Measurements from ENCODE around the gene SAMSN1.
"Not testable (repeated sequence)": the region's sequence is repeated elsewhere in the genome, so short reads cannot be mapped to it uniquely, and the experiment has no call there.

Gene SAMSN1

DNA sequence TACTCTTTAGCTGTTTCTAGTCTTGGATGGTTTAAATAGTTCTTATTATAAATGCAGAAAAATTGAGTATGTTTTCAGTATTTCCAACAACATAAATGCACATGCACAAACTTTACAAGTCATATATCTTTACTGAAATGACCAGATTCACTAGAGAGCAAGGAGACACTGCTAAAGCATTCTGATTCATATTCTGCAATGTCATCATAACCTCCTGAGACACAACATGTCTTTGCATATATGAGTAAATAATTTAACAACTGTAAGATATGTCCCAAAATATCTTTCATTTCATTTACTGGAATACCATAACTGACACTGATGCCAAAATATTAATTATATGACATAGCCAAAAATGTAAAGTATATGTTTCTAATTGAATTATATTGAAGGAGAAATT is 16.8 kb upstream of the SAMSN1 start:
- no peak for DNase-seq

DNA sequence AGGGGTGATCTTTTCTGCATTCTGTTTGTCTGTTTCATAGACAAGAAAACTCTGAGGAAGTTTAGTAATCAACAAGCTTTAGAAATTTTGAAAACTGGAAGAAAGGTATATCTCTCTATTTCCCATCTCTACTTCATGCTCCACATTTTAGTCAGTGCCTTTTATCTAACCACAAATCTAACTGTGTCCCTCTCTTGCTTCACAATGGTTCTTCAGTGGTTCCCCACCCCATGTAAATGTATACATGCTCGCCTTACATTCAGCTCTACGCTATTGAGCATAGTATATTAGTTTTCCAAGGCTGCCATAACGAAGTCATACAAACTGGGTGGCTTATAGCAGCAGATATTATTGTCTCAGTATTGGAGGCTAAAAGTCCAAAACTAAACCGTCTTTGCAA is 14.4 kb upstream of the SAMSN1 start:
- DNase-seq: no peak

DNA sequence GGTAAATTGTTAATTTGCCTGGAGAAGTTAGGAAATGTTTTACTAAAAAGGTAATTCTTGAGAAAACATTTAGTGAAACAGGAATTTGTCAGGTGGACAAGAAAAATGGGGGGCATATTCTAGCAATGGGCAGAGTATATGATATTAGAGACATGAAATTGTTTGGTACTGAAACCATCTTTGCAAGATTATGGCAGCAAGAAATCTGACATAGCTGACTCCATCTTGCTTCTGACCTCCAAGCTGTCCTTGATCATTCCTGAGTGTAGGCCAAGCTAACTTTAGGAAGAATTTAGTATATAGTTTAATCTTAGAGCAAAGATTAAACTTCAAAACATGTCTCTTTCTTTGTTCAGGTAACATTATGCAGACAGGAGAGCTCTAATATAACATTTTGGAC is 14.0 kb upstream of the SAMSN1 start:
- DNase-seq: no peak

DNA sequence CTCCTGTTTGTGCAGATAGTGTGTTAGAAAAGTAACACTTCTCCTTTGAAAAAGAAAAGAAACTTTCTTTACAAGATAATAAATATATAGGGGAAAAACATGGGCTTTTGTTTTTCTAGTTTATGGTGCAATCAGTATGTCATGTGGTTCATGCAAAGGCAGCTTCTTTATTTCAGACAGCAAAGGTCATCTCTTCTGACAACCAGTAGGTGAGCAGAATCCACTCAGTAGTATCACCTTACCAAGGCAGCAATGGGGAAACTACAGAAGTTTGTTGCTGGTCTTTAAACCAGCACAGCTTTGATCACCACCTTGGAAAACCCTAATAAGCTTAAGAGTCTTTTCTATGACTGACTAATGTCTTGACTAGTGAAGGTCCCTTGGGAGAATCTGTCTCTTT is 13.0 kb upstream of the SAMSN1 start:
- DNase-seq: no peak

DNA sequence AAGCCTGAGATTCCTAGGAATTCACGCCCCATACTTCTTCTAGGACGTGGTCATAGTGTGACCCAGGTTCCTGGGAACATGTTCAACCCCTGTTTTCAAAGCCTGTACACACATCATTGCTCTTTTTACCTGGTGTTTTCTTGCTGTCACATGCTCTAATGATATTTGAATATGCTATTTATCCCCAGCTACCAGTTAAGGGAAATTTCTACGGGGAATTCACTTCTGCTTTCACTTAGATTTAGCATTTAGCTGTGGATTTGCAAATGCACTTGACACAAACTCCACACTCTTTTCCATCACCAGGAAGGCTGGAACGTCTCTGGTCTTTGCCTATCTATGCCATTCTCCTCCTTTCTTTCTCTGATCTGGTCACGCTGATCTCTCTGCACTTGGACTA is 11.3 kb upstream of the SAMSN1 start:
- DNase-seq: no peak

DNA sequence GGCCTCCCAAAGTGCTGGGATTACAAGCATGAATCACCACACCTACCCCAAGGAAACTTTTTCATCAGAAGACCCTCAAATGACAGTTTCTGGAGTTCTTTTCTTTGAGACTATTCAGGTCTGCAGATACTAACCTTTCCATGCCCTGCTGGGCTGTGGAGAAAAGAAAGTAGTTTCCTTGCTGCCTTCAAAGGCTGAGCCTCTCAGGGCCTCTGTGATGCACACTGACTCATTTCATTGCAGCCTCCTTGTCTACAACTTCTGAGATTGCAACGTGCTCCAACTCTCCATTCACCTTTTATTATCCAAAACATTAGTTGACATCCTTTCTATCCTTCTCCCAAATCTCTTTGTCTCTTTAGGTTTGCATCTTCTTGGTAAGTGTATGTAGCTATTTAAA is 8.8 kb upstream of the SAMSN1 start:
- no peak for DNase-seq

DNA sequence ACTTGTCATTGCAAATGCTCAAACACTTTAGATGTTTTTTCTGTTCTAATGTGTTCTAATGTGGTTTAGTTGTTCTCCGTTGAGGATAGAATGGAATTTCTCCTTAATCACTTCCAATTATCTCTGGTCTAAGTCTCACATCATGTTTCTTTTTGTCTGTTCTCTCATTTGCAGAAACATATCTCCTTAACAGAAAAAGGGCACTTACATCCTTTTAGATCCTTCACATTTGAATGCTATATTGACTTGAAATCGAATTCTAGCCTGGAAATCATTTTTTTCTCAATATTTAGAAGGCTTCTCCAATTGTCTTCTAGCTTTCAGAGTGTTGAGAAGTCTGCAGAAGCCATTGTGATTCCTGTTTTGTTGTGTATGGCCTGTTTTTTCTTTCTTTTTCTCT is 7.3 kb upstream of the SAMSN1 start:
- DNase-seq: no peak

DNA sequence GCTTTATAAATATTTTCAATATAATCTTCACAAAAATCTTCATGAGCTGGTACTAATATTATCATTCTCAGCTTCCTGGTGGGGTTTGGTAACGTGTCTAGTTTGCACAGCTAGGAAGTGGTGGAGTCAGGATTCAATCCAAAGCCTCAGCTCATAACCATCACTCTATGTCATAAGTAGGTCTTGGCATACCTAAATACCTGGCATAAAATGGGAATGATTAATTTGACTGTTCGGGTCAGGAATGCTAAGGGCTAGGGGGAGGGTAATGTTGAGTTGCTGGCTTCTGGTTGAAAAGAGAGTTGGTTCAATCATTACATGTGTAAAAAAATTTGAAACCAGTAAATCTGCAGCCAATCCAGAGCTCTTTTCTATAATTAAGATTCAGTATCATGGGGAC is 5.6 kb upstream of the SAMSN1 start:
- no peak for DNase-seq

DNA sequence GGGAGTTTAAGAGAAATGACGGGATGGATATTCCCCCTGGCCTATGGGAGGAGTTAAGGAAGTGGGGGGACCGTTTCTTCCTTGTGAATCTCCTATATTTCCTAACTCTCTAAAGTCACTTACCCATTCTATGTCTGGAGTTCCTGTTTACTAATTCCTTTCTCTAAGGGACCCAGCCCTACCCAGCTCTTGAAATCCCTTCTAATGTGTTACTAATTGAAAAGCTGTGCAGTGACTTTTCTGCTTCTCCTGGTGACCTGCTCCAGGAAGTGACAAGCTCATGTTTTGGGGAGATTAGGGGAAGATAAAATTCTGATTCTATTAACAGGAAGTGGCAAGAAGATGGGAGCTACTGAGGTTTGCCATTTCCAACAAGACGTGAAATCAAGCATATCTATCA is 4.0 kb upstream of the SAMSN1 start:
- DNase-seq: no peak

DNA sequence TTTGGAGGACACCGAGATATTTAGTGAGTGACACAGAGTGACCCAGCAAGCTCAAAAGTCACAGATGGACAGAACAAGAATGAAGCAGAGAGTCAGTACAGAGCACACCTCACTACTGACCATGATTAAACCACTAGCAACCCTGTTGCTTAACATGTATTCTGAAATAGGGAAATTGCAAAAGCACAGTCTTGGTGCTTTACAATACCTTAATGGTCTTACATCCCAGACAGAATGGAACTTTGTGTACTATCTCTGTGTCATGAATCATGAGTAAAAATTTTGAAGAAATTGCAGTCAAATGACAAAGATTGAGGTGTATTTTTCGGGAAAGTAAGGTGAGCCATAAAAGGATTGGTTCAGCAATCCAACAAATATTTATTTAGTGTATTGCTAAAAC is 2.7 kb upstream of the SAMSN1 start:
- no peak for DNase-seq

DNA sequence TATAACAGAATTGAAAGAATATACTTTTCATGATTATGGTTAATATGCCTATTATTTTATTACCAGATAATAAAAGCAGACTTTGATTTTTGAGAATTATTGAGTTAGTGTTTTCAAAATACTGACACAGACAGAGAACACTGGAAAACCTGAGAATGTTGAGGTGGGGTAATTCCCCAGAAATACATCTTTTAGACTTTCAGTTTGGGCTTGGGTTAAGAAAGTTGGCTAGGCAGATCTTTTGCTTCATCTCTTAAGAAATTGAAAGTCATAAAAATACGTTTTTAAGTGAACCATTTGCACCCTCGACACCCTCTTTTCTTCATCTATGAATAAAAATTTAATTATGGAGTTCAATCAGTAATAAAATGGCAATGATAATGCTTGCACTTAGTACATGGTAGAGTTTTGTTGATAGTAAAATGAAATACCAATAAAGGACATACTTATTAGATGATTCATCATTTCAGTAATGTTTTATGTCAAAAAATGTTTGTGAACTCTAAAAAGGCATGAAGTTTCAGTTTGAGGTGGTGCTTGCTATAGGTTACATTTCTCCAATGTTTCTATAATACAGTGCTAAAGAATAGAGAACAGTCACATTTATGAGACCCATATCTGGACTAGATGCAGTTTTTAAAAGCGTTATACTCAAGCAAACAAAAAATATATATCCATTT is 1.9 kb upstream of the SAMSN1 start:
- DNase-seq: no peak

DNA sequence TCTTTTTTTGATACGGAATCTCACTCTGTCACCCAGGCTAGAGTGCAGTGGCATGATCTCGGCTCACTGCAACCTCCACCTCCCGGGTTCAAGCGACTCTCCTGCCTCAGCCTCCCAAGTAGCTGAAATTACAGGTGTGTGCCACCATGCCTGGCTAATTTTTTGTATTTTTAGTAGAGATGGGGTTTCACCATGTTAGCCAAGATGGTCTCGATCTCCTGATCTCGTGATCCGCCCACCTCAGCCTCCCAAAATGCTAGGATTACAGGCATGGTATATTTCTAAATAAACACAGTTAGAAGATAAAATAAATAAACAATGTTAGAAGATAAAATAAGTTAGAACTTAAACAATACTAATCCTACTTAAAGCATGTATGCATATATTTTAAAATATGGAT is 604 bp upstream of the SAMSN1 start:
- DNase-seq: not testable (repeated sequence)

DNA sequence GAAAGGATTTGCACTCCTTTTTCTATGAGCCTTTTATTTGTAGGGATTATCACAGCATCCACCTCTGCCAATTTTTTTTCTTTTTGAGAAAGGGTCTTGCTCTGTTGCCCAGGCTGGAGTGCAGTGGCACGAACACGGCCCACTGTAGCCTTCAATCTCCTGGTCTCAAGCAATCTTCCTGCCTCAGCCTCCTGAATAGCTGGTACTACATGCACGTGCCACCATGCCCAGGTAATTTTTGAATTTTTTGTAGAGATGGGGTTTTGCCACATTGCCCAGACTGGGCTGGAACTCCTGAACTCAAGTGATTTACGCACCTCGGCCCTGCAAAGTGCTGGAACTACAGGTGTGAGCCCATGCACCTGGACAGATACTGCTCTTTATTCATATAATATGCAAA is 2.1 kb downstream of the SAMSN1 start:
- no peak for DNase-seq

DNA sequence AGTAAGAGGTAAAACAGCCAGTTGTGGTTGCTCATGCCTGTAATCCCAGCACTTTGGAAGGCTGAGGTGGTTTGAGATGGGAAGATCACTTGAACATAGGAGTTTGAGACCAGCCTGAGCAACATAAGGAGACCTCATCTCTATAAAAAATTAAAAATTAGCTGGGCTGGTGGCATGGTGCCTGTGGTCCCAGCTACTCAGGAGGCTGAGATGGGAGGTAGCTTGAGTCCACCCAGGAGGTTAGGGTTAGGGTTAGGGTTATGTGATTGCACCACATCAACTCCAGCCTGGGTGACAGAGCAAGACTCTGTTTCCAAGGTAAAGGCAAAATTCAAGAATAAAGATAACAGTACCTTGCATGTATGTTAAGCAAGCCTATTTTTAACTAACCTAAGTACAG is 3.5 kb downstream of the SAMSN1 start:
- no peak for DNase-seq

DNA sequence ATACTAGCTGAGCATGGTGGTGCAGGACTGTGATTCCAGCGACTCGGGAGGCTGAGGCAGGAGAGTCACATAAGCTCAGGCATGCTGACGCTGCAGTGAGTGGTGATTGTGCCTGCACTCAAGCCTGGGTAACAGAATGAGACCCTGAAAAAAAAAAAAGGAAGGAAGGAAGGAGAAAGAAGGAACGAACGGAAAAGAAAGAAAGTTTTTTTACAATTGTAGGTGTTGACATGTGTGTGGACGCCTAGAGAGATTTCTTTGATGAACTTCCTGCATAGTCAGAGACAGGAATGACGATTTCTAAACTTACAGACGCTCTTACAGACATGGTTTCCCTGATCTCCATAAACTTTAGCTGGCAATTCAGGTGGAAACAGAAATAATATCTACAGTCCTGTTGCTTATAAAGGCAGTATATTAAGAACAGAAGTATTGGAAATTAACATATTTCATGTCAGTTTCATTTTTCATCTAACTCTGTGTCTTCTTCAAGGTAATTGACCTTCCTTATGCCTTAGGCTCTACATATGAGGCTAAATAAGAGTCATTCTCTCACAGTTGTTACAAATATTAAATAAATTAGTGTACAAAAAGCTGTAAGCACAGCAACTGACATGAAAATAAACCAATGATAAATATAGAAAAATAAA is 4.1 kb downstream of the SAMSN1 start:
- DNase-seq: no peak

DNA sequence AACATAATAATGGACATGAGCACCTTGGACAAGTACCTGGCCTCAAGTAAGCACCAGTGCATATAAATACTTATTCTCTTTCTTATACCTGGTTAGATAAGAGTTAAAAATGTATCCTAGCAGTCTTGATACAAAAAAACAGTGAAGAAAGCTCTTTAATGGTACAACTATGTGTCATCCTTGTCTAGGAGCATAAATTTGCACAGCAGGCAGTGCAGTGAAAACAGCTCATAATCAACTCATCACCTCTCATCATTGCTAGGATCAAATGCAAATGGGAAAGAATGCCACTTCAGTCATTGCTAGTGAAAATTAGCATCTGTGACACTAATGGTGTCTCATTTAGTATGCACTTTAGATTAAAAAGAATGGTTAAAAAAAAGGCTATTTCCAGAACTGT is 7.6 kb downstream of the SAMSN1 start:
- DNase-seq: no peak

DNA sequence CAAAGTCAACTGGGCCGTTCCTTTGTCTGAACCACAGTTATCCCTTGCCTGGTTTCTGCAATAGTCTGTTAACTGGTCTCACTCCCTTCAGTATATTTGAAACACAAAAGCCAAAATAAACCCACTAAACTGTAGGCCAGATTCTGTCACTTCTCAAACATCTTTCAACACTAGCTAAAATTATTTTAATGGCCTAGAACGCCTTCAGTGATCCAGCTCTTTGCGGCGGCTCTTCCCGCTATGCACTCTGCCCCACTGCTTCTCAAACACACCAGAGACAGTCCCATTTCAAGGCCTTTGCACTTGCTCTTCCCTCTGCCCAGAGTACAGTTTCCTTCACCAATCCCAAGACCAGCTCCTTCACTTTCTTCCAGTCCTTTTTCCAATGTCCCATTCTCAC is 9.2 kb downstream of the SAMSN1 start:
- DNase-seq: no peak

DNA sequence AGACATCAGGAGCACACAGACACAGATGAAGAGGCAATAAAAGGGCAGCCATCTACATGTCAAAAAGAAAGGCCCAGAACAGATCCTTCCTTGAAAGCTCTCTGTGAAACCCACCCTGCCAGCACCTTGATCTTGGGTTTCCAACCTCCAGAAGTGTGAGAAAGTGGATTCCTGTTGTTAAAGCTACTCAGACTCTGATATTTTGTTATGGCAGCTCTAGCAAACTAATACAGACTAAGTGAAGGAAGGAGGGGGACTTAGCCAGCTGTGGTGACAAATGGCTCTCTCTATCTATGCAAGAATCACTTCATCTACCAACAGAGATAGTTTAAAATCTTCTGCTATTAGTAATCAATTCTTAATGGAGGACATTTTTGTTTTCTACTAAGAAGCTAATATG is 10.4 kb downstream of the SAMSN1 start:
- DNase-seq: no peak

DNA sequence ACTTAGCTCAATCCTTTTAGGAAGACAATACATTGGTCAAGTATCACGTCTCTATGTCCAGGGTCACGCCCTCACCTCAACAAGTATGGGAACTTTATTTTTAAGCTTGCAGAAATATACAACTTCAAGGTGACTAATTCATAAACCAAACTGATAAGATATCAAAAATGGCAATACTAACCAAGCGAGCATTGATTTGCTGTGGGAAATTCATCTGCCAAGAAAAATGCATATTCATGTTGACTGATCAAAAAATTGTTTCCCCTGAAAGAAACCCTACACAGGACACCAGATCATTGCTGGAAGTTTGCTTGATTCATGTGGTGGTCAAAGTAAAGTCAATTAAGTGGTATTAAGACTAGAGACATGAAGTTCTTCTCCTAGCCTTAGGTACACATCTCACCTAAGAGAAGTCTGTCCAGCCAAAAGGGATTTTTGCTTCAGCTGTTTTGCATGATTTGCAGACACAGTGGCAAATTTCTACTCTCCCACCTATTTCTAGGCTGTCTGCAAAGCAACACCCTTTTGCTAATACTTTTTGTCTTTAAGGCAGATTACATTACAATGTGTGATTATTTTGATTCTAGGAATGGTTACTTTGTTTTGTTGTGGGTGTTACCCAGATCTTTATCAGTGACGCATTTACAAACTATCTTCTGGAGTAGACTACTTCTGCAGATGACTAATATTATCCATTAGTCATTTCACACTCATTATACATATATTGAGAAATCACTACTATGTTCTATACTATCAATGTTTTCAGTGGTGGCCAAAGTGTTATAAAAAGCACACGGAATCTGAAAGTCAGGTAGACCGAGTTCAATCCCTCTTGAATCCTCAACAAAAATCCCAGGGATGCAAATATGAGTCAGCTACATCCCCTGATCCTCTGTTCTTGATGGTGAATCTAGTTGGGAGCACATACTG is 12.4 kb downstream of the SAMSN1 start:
- peak; percentile 10 for DNase-seq

DNA sequence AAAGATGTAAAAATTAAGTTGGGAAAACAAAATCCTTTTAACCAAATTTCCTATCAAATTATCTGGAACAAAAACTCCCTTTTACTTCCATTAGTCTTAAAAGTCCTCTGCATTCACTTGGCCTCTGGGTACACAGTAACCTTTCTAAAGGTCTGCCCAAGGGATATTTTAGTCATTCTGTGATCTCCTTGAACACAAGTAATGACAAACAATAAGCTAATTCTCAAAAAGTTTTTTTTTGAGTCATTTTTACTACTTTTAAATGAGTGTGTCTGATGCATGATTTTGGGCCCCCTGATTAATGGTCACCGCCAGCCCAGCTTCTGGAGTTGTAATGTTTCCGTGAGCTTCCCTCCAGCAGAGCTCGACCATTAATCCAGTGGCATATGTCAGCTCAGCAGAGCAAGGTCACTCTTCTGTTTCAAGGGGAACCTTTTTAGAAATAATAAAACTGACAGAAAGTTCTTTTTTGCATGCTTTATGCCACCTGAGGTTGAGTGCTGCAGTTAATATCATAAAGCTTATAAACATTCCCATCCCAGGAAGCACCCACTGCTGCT is 14.3 kb downstream of the SAMSN1 start:
- DNase-seq: no peak

DNA sequence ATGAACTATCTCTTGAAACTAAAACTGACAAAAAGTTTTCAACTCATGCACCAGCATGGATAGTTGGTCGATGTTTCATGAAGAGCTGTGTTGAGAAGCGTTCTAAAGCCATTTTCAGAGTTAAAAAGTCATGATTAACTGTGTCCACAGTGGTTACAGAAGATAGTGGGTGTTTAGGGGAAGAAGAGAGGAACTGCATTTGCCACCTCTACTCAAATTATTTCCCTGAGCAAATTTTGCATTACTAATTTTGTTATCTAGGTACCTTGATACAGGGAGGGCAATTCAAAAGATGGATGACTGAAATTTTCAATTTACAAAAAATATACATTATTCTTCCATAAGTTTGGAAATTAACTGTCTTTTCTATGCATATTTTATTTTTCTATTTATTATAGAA is 15.5 kb downstream of the SAMSN1 start:
- DNase-seq: no peak

DNA sequence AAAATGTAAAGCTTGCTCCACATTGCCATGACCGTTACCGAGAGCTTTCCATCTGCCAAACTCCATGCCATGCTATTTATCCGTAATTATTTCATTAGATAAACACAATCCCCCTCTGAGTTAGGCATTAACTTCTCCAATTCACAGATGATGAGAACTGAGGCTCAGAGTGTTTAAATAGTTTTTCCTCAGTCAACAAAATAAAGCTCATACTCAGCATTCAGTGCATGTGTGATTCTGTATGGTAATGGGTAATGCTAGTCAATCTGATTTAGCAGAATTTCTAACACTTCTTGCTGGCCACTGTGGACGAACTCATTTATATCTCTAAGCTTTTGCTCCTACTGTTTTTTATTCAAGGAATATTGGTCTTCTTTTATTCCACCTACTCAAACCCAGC is 17.3 kb downstream of the SAMSN1 start:
- DNase-seq: no peak

Measured in 8988T (cell line).